ENCODE results near the gene ITPKC.

Gene ITPKC

DNA sequence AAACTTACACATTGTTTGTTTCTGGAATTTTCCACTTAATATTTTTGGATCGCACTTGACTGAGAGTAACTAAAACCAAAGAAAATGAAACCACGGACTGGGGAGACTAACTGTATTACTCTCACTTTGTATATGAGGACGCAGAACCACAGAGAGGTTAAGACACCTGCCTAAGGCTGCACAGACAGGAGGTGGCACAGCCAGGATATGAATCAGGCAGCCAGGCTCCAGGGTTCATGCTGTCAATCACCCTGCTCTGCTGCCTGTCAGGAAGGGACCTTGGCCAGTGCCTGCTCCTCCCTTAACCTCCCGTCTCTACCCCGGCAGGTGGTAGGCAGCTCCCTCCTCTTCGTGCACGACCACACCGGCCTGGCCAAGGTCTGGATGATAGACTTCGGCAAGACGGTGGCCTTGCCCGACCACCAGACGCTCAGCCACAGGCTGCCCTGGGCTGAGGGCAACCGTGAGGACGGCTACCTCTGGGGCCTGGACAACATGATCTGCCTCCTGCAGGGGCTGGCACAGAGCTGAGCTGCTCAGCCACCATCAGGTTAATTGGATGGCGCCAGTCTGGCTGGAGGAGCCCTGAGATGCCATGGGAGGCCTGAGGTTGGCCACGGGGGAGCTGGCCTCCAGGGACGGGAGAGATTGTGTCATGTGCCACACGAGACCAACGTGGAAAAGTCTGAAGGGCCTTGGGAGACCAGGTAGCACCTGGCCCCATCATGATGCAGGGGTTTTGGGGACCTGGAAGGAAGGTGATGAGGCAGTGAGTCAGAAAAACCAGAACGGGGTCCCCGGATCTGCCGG is 22.3 kb downstream of the ITPKC start:
- H3K4me3 ChIP-seq (ENCODE audit: control insufficient read depth, low read depth, low read length): no peak overlapping the region
- TF ChIP-seq, protein P1, sequence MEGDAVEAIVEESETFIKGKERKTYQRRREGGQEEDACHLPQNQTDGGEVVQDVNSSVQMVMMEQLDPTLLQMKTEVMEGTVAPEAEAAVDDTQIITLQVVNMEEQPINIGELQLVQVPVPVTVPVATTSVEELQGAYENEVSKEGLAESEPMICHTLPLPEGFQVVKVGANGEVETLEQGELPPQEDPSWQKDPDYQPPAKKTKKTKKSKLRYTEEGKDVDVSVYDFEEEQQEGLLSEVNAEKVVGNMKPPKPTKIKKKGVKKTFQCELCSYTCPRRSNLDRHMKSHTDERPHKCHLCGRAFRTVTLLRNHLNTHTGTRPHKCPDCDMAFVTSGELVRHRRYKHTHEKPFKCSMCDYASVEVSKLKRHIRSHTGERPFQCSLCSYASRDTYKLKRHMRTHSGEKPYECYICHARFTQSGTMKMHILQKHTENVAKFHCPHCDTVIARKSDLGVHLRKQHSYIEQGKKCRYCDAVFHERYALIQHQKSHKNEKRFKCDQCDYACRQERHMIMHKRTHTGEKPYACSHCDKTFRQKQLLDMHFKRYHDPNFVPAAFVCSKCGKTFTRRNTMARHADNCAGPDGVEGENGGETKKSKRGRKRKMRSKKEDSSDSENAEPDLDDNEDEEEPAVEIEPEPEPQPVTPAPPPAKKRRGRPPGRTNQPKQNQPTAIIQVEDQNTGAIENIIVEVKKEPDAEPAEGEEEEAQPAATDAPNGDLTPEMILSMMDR (IDR thresholded peaks at IDR 0.05; ENCODE audit: control insufficient read depth, insufficient read depth, low read depth, low read length, missing control alignments): no peak
- DNase-seq (ENCODE audit: low read depth): no peak

DNA sequence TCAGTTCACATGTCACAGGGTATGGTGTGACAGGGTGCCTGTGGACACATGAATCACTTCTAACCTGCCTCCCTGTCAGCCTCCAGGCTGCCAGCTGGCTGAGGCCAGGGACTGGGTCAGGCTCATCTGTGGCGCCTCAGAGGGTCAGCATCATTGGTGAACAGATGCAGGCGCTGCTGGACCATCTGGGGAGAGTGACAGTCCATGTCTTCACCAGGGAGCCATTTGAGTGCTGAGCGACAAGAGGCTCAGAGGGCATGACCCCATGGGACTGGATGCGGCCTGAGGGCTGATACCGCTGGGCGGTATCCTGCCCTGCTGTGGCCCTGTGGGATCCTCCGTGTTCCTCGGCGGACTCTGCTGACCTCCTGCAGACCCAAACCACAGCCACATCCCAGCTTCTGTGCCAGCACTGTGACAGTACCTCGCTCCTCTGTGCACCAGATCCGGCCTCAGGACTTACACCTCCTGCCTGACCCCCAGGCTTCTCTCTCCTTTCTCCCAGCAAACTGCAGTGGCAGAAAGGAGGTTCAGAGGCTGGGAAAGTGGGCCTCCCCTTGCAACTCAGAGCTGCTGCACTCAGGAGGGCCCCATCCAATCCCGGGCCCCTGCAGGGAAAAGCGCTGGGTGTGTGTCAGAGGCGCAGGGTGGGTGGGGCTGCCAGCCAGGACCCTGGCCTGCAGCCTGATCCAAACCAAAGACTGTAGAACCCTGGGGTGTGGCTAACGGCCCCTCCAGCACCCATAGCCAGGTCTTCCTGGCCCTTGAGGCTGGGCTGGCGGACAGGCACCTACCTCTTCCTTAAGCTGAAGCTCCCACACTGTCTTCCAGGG is 23.2 kb downstream of the ITPKC start:
- no peak overlapping the region for H3K4me3 ChIP-seq (ENCODE audit: control insufficient read depth, low read depth, low read length)
- TF ChIP-seq, protein P1 (IDR thresholded peaks at IDR 0.05; ENCODE audit: control insufficient read depth, insufficient read depth, low read depth, low read length, missing control alignments): no peak

DNA sequence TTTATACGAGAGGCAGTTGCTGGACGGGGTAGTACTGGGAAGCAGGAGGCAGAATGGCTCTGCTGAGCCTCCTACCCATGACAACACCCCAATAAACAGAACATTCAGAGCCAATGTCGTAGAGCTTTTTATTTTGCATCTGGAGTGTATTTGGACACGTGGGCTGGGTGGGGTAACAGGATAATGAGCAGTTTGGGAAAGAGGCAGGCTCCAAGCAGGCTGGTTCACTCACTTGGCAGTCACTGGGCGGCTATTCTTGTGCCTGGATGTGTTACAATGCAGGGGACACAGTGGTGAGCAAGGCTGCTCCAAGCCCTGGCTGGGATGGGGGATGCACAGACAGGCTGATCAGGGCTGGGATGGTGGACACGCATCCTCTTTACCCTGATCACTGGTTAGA is 23.8 kb downstream of the ITPKC start:
- no peak overlapping the region for H3K4me3 ChIP-seq (ENCODE audit: control insufficient read depth, low read depth, low read length)
- DNase-seq (ENCODE audit: low read depth): peak; percentile 53
- TF ChIP-seq, protein P1 (IDR thresholded peaks at IDR 0.05; ENCODE audit: control insufficient read depth, insufficient read depth, low read depth, low read length, missing control alignments): no peak

More for the DNA sequence above, 23.2 kb downstream of the ITPKC start:
- DNase-seq (ENCODE audit: low read depth): no peak

DNA sequence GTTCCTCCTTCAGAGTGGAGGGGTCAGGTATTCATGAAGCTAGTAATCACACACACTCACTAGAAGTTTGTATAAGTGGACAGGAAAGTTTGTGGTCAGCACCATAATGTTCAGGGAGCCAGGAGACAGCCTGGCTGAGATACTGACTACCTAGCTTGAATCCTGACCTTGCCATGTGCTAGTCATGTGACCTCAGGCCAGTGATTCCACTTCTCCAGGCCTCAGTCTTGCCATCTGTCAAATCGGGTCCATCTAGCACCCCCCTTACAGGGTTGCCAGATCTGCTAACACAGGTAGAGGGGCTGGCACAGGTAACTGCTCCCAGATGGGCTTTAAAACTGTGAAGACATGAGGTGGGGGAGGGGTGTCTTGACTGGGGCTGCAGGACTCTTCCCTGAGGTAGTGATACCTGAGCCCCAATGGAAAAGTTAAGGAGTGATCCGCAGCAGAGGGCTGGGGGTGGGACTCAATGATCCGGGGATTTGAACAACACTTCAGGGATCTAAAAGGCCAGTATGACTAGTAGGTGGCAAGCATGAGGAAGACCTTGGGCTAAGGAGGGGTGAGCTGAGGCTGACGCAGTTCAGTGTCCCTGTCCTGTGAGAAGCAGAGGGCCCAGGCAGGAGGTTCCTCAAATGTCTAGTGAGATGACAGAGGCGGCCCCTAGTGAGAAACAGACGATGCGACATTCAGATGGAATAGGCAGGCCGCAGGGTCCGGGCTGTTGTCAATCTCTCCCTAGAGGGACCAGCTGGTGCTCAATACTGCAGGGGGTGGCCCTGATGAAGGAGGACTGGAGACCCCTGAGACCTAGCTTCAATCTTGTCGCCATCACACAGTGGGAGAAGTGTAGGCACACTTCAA is 24.8 kb downstream of the ITPKC start:
- TF ChIP-seq, protein P1 (IDR thresholded peaks at IDR 0.05; ENCODE audit: control insufficient read depth, insufficient read depth, low read depth, low read length, missing control alignments): no peak
- DNase-seq (ENCODE audit: low read depth): no peak
- no peak overlapping the region for H3K4me3 ChIP-seq (ENCODE audit: control insufficient read depth, low read depth, low read length)

DNA sequence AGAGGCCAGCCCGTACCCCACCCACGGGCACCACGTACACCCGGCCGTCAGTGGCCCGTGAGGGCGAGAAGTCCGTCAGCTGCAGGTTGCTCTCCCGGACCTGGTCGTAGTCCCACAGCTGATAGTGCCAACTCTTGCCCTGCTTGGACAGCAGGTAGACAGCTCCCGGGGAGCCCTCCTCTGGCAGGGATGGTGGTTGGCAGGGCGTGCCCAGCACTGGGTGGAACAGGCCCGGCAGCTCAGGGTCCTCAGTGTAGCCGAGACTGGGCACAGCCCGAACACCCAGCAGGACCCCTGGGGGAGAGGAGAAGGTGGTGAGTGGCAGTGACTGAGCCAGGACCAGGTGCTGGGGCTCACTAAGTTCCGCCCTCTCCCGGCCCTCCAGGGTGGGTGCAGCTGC is 25.6 kb downstream of the ITPKC start:
- TF ChIP-seq, protein P1 (IDR thresholded peaks at IDR 0.05; ENCODE audit: control insufficient read depth, insufficient read depth, low read depth, low read length, missing control alignments): no peak
- H3K4me3 ChIP-seq (ENCODE audit: control insufficient read depth, low read depth, low read length): no peak overlapping the region
- no peak for DNase-seq (ENCODE audit: low read depth)

DNA sequence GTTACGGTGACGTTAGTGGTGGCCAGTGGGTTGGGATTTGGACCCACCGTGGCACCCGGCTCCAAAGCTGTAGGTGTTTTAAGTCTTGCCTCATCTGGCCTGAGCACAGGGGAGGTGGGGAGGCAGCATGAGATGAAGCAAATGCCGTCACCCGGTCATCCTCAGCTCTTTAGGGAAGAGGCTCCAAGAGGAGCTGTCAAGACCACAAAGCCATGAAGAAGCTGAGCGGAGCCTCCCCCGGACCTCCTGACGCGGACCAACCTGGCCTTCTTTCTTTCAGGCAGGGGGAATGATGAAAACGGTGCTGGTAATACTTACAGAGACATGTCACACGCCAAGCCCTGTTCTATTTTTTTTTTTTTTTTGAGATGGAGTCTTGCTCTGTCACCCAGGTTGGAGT is 26.0 kb downstream of the ITPKC start:
- TF ChIP-seq, protein P1 (IDR thresholded peaks at IDR 0.05; ENCODE audit: control insufficient read depth, insufficient read depth, low read depth, low read length, missing control alignments): no peak
- DNase-seq (ENCODE audit: low read depth): no peak
- no peak overlapping the region for H3K4me3 ChIP-seq (ENCODE audit: control insufficient read depth, low read depth, low read length)
